Stimulated activated CD8-positive, alpha-beta memory T cell treated with anti-CD3 and anti-CD28 coated beads, Interleukin-7, amount 100 ng/mL, for 4 hours (primary cell): ENCODE results near the gene KIF18B.

Experiments
- DNase-seq, 2 donors: peaks; one replicate each; pipeline ENCODE4 v3.0.0-alpha.2; 2020; ENCODE audit warnings: low read depth in 2 of 2

The KIF18B gene

DNA sequence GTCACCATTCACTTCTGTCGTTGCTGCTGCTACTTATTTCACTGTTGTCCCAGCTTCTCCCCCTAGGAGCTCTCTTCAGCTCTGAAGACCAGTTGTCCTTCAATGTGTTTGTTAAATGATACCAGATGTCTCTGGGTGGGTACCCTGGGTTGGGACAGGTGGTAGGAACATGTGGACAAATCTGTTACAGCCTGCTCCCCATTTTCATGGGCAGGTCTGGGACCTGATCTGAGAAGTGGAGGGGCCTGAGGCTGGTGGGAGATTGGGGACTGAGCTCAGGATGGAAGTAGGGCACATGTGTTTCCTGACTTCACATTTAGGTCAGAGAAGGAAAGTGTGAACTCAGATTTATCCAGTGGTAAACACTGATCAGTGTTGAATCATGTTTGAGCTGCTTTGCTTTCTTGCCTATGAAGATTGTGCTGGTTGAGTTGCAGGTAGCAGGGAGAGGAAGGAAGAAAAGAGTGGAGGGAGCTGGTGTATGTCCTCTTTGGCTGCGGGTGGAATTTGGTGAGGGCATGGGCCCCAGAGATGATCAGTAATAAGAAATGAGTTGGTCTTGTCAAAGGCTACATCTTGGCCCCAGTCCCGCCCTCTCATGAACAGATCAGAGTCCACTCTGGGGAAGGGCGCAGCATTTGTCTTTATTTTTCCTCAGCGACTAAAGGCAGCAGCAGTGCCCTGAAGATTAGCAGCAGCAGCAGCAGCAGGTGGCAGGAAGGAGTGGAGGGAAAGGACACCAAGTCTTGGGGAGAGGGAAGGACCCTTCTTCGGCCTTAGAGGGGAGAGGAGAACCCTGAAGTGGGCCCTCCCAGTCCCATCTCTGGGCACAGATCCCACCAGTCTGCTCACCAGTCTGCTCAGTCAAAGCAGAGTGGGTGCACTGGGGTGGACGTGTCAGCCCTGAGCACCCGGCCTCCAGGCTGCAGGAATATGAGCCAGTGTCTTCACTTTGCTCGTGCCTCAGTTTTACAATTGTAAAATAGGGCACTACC, 42.3 kb downstream of the KIF18B start:
- no peak for DNase-seq

DNA sequence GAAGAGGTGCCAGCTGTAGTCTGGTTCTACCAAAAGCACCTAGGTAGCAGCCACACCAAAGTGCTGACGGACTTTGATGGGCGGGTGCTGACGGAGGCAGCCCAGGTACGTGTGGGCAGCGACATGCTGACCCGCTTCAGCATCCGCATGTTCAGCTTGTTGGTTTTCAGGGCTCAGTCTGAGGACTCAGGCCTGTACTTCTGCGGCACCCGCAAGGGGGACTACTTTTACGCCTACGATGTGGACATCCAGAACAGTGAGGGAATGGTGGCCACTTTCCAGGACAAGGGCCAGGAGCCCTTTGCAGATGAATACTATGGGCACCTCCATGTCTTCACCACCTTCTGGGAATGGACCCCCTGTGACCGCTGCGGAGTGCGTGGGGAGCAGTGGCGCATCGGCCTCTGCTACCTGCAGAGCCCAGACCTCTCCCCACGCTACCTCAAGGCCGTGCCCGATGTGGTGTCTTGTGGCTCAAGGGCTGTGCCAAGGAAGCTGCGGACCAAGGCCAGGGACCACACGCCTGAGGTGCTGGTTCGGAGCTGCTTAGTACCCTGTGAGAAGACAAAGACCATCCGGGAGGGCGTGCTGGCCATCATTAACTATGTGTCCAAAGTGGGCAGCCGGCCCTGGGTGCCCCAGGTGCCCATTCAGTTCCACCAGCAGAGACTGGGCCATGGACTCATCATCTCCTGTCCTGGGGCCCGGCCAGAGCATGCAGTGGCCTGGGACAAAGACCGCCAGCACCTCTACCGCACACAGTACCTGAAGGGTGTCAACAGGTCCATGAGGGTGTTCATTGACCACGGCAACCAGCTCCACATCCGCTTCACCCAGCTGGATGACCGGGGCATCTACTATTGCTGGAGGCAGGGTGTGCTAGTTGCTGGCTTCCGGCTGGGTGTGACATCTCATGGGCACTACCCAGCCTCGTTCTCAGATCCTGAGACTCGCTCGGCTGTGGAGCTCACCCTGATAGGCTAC, 43.3 kb downstream of the KIF18B start:
- no peak for DNase-seq

GRCh38 chr17:44903012-44903685, 44.4 kb downstream of the KIF18B start:
- DNase-seq = no peak

- no peak for DNase-seq
These were observed 45.3 kb downstream of the KIF18B start for GRCh38 chr17:44902135-44902760.

DNA sequence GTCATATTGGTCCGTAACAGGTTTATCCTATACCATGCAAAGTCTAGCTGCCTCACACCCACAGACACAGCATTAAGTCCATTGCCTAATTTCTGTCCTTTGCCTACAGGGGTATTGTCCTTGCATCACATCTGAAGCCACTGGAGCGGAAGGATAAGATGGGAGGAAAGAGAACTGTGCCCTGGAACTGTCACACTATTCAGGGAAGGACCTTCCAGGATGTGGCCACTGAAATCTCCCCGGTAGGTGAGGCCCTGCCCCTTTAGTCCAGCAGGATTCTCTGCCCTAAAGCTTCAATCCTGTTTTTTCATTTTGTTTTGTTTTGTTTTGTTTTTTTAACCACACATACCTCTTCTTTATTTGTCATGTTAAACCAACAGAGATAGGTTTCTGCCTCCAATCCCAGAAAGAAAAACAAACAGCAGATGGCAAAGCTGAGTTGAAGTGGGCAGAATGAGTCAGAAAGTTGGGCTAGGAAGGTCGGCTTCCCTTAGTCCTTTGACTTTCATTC, 46.1 kb downstream of the KIF18B start:
- DNase-seq = no peak

DNA sequence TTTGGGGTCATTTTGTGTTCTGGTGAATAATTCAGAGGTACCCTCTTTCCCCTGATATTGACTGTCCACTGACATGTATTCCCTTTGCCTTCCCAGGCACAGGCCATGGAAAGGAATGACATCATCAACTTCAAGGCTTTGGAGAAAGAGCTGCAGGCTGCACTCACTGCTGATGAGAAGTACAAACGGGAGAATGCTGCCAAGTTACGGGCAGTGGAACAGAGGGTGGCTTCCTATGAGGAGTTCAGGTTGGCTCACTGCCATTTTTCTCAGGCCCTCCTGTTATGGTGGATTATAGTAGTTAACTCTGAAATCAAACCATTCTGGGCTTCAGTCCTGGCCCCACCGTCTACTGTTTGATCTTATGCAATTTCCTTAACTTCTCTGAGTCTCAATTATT, 46.7 kb downstream of the KIF18B start:
- no peak for DNase-seq

DNA sequence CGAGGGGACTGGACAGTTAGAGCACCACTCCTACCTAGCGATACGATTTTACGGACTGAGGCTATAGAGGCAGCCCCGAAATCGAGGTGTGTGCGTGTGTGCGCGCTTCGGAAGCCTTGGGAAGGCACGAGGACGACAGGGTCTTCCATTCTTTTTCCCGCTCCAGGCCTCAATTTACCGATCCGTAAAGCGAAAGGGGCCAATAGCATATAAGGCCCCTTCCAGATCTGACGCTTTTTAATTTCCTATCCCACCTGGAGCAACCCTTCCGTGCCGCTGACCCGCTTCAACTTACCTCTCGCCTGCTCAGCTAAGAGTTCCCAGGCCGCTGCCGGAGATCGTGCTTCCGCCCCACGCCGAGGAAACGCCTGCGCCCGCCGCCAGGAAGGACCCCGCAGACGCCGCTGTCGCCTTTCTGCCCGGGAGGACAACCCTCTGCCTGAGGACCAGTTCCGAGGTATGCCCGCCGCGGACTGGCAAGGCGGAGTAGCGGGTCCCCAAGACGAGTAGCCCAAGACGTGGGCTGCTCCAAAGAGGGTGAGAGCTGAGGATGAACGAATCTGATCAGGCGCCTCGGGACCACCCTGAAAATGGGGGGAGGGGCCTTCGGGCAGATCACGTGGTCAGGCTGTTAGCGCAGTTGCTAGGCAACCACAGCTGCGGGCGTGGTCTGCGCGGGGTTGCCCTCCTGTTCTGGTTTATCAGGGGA, 48.3 kb downstream of the KIF18B start, which contains the start of gene EFTUD2:
Gene EFTUD2 (minus strand): TSS at position 372 of the 709 bp plus-strand sequence. CDS start 4,924 bp downstream, outside the sequence.
- peak; percentile 85 to 86 for DNase-seq

GRCh38 chr17:44898768-44899073, 48.9 kb downstream of the KIF18B start:
- DNase-seq = no peak

GRCh38 chr17:44894642-44895041, 52.9 kb downstream of the KIF18B start:
- no peak for DNase-seq

DNA sequence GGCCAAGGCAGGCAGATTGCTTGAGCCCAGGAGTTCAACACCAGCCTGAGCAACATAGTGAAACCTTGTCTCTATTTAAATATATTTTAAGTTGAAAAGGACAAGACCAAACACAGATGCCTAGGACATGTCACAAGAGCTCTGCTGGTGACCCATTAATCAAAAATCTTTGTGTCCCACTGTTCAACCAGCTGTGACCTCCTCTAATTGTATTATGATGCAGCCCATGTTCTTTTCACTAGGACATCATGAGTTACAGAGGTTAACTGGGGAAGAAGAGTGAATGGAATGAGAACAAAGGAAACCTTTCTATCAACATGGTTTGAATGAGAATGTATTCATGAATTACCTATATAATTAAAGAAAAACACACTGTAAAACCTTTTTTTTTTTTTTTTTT, 55.3 kb downstream of the KIF18B start:
- no peak for DNase-seq

DNA sequence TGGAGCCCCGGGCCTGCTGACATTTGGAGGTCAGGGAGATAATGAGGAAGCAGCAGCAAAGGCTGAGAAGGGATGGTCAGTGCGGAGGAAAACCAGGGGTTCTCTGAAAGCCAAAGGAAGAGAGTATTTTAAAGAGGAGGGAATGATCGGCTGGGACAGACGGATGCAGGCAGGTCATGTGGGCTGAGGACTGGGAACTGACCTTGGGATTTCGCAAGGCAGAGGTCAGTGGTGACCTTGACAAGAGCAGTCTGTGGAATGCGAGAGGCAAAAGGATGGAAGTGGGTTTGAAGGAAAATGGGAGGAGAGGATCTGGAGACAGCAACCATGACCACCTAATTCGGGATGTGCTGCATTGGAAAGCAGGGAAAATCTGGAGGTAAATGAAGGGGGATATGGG, 58.6 kb downstream of the KIF18B start:
- DNase-seq = no peak

DNA sequence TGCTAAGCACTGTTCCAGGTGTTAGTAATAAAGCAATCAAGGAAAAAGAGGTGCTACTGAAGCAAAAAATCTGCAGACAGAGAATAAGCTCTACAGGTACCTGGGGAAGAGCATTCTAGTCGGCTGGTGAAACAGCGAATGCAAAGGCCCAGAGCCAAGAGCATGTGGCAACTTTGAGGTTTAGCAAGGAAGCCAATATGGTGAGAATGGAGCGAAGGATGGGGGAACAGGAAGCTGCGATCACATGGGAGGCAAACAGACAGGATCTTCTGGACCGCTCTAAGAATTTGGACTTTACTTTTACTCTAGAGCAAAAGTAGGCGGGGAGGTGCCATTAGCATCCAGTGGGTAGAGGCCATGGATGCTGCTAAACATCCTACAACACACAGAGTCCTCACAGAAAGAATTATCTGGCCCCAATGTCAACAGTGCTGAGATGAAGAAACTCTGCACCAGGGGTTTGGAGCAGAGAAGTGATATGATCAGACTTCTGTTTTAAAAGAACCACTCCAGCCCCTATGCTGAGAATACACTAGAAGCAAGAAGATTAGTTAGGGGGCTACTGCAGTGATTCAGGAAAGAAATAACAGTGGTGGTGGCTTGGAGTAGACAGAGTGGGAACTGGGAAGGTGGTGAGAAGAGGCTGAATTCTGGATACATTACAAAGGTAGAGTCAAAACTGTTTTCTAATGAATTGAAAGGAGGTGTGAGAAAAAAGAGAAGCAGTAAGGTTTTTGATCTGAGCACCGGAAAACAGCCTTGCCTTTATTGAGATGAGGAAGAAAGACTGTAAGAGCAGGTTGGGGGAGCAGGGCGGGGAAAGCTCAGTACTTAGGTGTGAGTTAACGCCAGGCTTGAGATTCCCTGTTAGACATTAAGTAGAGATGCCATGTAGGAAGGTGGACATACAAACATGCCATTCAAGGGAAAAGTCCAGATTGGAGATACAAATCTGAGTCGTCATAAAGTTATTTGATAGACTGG, 59.3 kb downstream of the KIF18B start:
- DNase-seq = no peak

- DNase-seq = no peak
These were observed 60.6 kb downstream of the KIF18B start for GRCh38 chr17:44887016-44887415.

- no peak for DNase-seq
These were observed 62.6 kb downstream of the KIF18B start for GRCh38 chr17:44884941-44885340.

DNA sequence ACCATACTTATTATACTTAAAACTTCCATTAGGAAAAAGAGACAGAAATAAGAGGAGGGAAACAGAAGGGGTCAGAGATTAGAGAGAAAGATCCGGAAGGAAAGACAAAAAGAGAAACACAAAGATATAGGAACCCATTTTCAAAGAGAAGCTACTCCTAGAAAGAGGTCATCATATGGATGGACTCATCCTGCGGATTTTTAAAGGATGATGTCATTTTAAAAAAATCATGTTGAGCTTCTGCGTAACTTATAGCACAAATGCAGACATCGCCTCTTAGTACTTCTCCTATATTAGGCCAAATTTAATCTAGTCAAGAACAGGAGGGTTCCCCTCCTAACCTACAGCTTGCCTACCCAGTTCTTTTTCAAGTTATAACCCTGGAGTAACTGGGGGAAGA, 66.4 kb downstream of the KIF18B start:
- DNase-seq = no peak

- no peak for DNase-seq
These were observed 67.5 kb downstream of the KIF18B start for GRCh38 chr17:44880062-44880461.

GRCh38 chr17:44879376-44879775, 68.2 kb downstream of the KIF18B start:
- DNase-seq = no peak

- no peak for DNase-seq
These were observed 68.8 kb downstream of the KIF18B start for GRCh38 chr17:44878627-44879221.

GRCh38 chr17:44877121-44877520, 70.5 kb downstream of the KIF18B start:
- no peak for DNase-seq
